ENCODE data around the gene SLC8A2. TPM values are rescaled to one million over a fixed set of nuclear protein-coding genes. Genes with fewer than 3 reads are reported as not detected.

SLC8A2 gene
- total RNA-seq, 1 donor from 2014 or later: 14.5 TPM

GRCh38 chr19:47408156-47408938 is 63.3 kb downstream of the SLC8A2 start:
- Histone ChIP-seq H3F3A (ENCODE audit: low read depth) (peaks cover 8% of the 10 kb centered on the region), H3K27me3 (peaks cover 3% of the 10 kb centered on the region), H3K27ac (no peak overlapping the region), H3K4me1 (no peaks in the 10 kb centered on the region), H3K4me2 (no peak overlapping the region), H4K20me1 (ENCODE audit: low read depth) (peaks cover 39% of the 10 kb centered on the region), H3K4me3 (no peak overlapping the region), H3K79me2 (ENCODE audit: low read depth) (no peaks in the 10 kb centered on the region), H3K9ac (no peak overlapping the region), H3K36me3 (no peaks in the 10 kb centered on the region), H3K9me3 (ENCODE audit: low read depth) (no peaks in the 10 kb centered on the region), H2AFZ (replicated peaks) (no peak overlapping the region)
- Mint-ChIP-seq H3K27me3 (ENCODE audit: insufficient read depth, low read depth) (peaks cover 10% of the 10 kb centered on the region), H3K9me3 (peaks cover 2% of the 10 kb centered on the region), H3K4me3 (peak overlapping the region; percentile 50), H3K27ac (no peak overlapping the region), H3K4me1 (peaks cover 2% of the 10 kb centered on the region), H3K36me3 (peaks cover 18% of the 10 kb centered on the region)
- no peak for DNase-seq (ENCODE audit: low spot score)
- TF ChIP-seq EZH2phosphoT487 (IDR thresholded peaks at IDR 0.05): no peak
- no peak for TF ChIP-seq CTCF (IDR thresholded peaks at IDR 0.05)
- no peak for TF ChIP-seq EZH2 (IDR thresholded peaks at IDR 0.05)

- Histone ChIP-seq H4K20me1 (ENCODE audit: low read depth) (peaks cover 39% of the 10 kb centered on the region), H3F3A (ENCODE audit: low read depth) (peaks cover 8% of the 10 kb centered on the region), H3K27ac (no peak overlapping the region), H3K27me3 (peaks cover 3% of the 10 kb centered on the region), H3K79me2 (ENCODE audit: low read depth) (no peaks in the 10 kb centered on the region), H3K4me2 (peak overlapping the region; percentile 7), H3K4me1 (no peaks in the 10 kb centered on the region), H3K9ac (no peak overlapping the region), H3K4me3 (no peak overlapping the region), H3K9me3 (ENCODE audit: low read depth) (no peaks in the 10 kb centered on the region), H2AFZ (replicated peaks) (no peak overlapping the region), H3K36me3 (no peaks in the 10 kb centered on the region)
- no peak overlapping the region for H3K4me3 Mint-ChIP-seq
- TF ChIP-seq EZH2phosphoT487 (IDR thresholded peaks at IDR 0.05): no peak
- TF ChIP-seq EZH2 (IDR thresholded peaks at IDR 0.05): no peak
- no peak for TF ChIP-seq CTCF (IDR thresholded peaks at IDR 0.05)
- peaks cover 2% of the 10 kb centered on the region for H3K9me3 Mint-ChIP-seq
- DNase-seq (ENCODE audit: low spot score): no peak
- H3K4me1 Mint-ChIP-seq: peaks cover 2% of the 10 kb centered on the region
- H3K27me3 Mint-ChIP-seq (ENCODE audit: insufficient read depth, low read depth): peaks cover 10% of the 10 kb centered on the region
- H3K27ac Mint-ChIP-seq: no peak overlapping the region
- peaks cover 17% of the 10 kb centered on the region for H3K36me3 Mint-ChIP-seq
Measured at GRCh38 chr19:47407417-47407774, 64.3 kb downstream of the SLC8A2 start.

- peak; percentile 90 for DNase-seq (ENCODE audit: low spot score)
- Histone ChIP-seq H3F3A (ENCODE audit: low read depth) (peaks cover 6% of the 10 kb centered on the region), H3K36me3 (no peaks in the 10 kb centered on the region), H3K4me2 (peak overlapping the region; percentile 55), H2AFZ (replicated peaks) (no peak overlapping the region), H4K20me1 (ENCODE audit: low read depth) (peaks cover 39% of the 10 kb centered on the region), H3K9ac (no peak overlapping the region), H3K27ac (no peak overlapping the region), H3K4me3 (no peak overlapping the region), H3K9me3 (ENCODE audit: low read depth) (no peaks in the 10 kb centered on the region), H3K4me1 (no peaks in the 10 kb centered on the region), H3K27me3 (peaks cover 3% of the 10 kb centered on the region), H3K79me2 (ENCODE audit: low read depth) (no peaks in the 10 kb centered on the region)
- Mint-ChIP-seq H3K36me3 (peaks cover 17% of the 10 kb centered on the region), H3K27me3 (ENCODE audit: insufficient read depth, low read depth) (peaks cover 10% of the 10 kb centered on the region), H3K4me1 (peaks cover 2% of the 10 kb centered on the region), H3K4me3 (no peak overlapping the region), H3K9me3 (peaks cover 2% of the 10 kb centered on the region), H3K27ac (no peak overlapping the region)
- TF ChIP-seq CTCF (IDR thresholded peaks at IDR 0.05): no peak
- TF ChIP-seq EZH2 (IDR thresholded peaks at IDR 0.05): no peak
- TF ChIP-seq EZH2phosphoT487 (IDR thresholded peaks at IDR 0.05): no peak
Measured at GRCh38 chr19:47406711-47407416, 64.8 kb downstream of the SLC8A2 start.
